Ovary (tissue), 3 donors: Measurements from ENCODE around the gene PTN.

ENCODE experiments used
- CTCF ChIP-seq, 3 donors: fragments of 450-650 bp in 2 of 3; fragments of 200-600 bp in 1 of 3; IDR thresholded peaks; one replicate each; pipeline versions ENCODE4 v1.5.1 to v1.8.0; 2016 to 2022; ENCODE audit warnings: antibody characterized with exemption in 3 of 3, mild to moderate bottlenecking in 1 of 3
- EP300 ChIP-seq: sonication (generic); formaldehyde crosslinking; IDR thresholded peaks from one replicate; pipeline ENCODE4 v1.6.1; 2017; ENCODE audit warnings: antibody characterized with exemption
- donor health status: DM: no; HTN: no; CAD: no.

- TF ChIP-seq CTCF (IDR thresholded peaks at IDR 0.05): no peak
- TF ChIP-seq EP300: no peak
These were observed 45.7 kb downstream of the PTN start for GRCh38 chr7:137297551-137298463.
